Effector memory CD8-positive, alpha-beta T cell (primary cell): ENCODE measurements around the gene PATL2.
"Not testable (repeated sequence)": the region's sequence is repeated elsewhere in the genome, so short reads cannot be mapped to it uniquely, and the experiment has no call there.

Experiments used
- ATAC-seq: fragments of 150-1000 bp; cut with Tn5 transposase; replicated peaks from 2 replicates; pipeline ENCODE4 v1.10.0; 2021; ENCODE audit warnings: mild to moderate bottlenecking, moderate library complexity
- DNase-seq, 3 experiments: peaks; one replicate each; pipeline ENCODE4 v3.0.0; 2021
- H3K27ac Mint-ChIP-seq, 2 donors: one replicate each; pipeline ENCODE4 v1.8.0; 2022; ENCODE audit warnings: mild to moderate bottlenecking in 2 of 2, mixed read lengths in 2 of 2, moderate library complexity in 2 of 2
- H3K27me3 Mint-ChIP-seq, 2 donors: one replicate each; pipeline ENCODE4 v1.8.0; 2022; ENCODE audit warnings: mixed read lengths in 2 of 2
- H3K36me3 Mint-ChIP-seq: one replicate; pipeline ENCODE4 v1.8.0; 2022; ENCODE audit warnings: mild to moderate bottlenecking, moderate library complexity, mixed read lengths; ENCODE audit not compliant: insufficient read depth
- H3K4me1 Mint-ChIP-seq, 2 donors: one replicate each; pipeline ENCODE4 v1.8.0; 2022; ENCODE audit warnings: low read depth in 2 of 2, mixed read lengths in 2 of 2
- H3K4me3 Mint-ChIP-seq, 2 donors: one replicate each; pipeline ENCODE4 v1.8.0; 2022; ENCODE audit warnings: mild to moderate bottlenecking in 2 of 2, mixed read lengths in 2 of 2, moderate library complexity in 2 of 2
- H3K9me3 Mint-ChIP-seq, 2 donors: one replicate each; pipeline ENCODE4 v1.8.0; 2022; ENCODE audit warnings: mixed read lengths in 2 of 2

PATL2 gene

DNA sequence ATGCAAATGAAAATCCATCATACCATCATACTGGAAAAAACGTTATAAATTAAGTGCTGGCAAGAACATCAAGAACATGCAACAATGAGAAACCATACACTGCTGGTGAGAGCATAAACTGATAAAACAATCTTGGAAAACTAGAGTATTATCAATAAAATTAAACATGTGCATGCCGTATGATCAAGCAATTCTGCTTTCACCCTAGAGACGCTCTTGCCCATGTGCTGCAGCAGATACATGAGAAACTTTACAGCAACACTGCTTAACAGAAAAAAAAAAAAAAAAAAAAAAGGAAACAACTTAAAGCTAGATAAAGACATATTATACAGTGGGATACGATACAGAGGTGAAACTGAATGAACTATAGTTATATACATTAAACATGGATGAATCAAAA is 69.5 kb downstream of the PATL2 start:
- Mint-ChIP-seq H3K36me3 (peaks cover 57% of the 10 kb centered on the region), H3K27ac (peak overlapping the region; percentile 76 to 83), H3K4me1 (peaks cover 25 to 50% of the 10 kb centered on the region in 2 donors), H3K27me3 (no peaks in the 10 kb centered on the region), H3K9me3 (peaks cover 2 to 8% of the 10 kb centered on the region in 2 donors), H3K4me3 (no peak overlapping the region)
- ATAC-seq: no peak
- no peak for DNase-seq

GRCh38 chr15:44636976-44637375 is 74.1 kb downstream of the PATL2 start:
- Mint-ChIP-seq H3K36me3 (peaks cover 78% of the 10 kb centered on the region), H3K9me3 (no peaks in the 10 kb centered on the region), H3K4me1 (peaks cover 0 to 11% of the 10 kb centered on the region in 2 donors), H3K27me3 (no peaks in the 10 kb centered on the region), H3K4me3 (no peak overlapping the region), H3K27ac (no peak overlapping the region)
- DNase-seq (no peak), ATAC-seq (no peak)

DNA sequence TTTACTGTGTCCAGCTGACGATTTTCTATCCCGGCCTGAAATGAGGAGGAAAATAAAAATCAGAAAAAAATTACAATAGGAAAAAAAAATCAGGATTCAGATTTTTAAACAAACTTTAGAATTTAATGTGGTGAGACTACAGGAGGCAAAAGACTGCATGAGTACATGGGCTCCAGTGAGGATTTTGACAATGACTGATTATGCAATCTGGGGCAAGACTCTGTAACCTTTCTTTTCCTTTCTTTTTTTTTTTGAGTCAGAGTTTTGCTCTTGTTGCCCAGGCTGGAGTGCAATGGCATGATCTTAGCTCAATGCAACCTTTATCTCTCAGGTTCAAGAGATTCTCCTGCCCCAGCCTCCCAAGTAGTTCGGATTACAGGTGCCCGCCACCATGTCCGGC is 77.5 kb downstream of the PATL2 start:
- H3K4me3 Mint-ChIP-seq: no peak overlapping the region
- no peak for DNase-seq

DNA sequence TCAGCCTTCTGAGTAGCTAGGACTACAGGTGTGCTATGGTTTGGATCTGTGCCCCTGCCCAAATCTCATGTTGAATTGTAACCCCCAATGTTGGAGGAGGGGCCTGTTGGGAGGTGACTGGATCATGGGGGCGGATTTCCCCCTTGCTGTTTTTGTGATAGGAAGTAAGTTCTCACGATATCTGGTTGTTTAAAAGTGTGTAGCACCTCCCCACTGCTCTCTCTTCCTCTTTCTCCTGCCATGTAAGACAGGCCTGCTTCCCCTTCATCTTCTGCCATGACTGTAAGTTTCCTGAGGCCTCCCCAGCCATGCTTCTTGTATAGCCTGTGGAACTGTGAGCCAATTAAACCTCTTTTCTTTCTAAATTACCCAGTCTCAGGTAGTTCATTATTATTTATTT is 85.8 kb downstream of the PATL2 start:
- H3K27ac Mint-ChIP-seq: peak overlapping the region in 1 of 2 donors; percentile 56
- H3K9me3 Mint-ChIP-seq, DNase-seq, H3K4me1 Mint-ChIP-seq, ATAC-seq, H3K27me3 Mint-ChIP-seq, H3K4me3 Mint-ChIP-seq: not testable (repeated sequence)
- peaks cover 84% of the 10 kb centered on the region for H3K36me3 Mint-ChIP-seq

More for the DNA sequence above, 77.5 kb downstream of the PATL2 start:
- Mint-ChIP-seq H3K36me3 (peaks cover 87% of the 10 kb centered on the region), H3K27me3 (no peaks in the 10 kb centered on the region), H3K9me3 (no peaks in the 10 kb centered on the region), H3K4me1 (peaks cover 0 to 8% of the 10 kb centered on the region in 2 donors), H3K27ac (peak overlapping the region; percentile 75 to 85)
- ATAC-seq: no peak

- no peak for DNase-seq
- no peak for ATAC-seq
- Mint-ChIP-seq H3K27me3 (no peaks in the 10 kb centered on the region), H3K27ac (peak overlapping the region in 1 of 2 donors; percentile 66), H3K9me3 (no peaks in the 10 kb centered on the region), H3K4me3 (no peak overlapping the region), H3K36me3 (peaks cover 84% of the 10 kb centered on the region), H3K4me1 (peaks cover 3 to 4% of the 10 kb centered on the region in 2 donors)
Measured at GRCh38 chr15:44623178-44623577, 87.9 kb downstream of the PATL2 start.

DNA sequence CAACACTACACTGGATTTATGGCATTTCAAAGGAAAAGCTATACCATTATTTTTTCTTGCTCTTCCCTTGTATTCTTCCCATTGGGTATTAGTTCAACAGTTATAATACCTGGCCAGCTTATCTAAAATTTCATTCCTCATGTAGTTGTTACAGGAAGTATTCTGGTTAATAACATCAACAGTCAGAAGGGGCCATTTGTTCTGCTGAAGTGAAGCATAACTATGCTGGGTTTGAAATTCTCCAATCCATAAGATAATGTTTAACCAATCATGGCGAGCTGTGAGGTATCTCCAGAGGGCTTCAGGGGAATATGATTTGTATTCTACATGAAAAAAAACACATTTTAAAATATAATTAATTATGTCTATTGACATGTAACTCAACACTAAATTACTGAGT is 91.0 kb downstream of the PATL2 start:
- Mint-ChIP-seq H3K36me3 (peaks cover 71% of the 10 kb centered on the region), H3K4me1 (peaks cover 0 to under 1% of the 10 kb centered on the region in 2 donors), H3K27ac (peak overlapping the region in 1 of 2 donors; percentile 32), H3K4me3 (no peak overlapping the region), H3K9me3 (no peaks in the 10 kb centered on the region), H3K27me3 (no peaks in the 10 kb centered on the region)
- DNase-seq (no peak), ATAC-seq (no peak)

DNA sequence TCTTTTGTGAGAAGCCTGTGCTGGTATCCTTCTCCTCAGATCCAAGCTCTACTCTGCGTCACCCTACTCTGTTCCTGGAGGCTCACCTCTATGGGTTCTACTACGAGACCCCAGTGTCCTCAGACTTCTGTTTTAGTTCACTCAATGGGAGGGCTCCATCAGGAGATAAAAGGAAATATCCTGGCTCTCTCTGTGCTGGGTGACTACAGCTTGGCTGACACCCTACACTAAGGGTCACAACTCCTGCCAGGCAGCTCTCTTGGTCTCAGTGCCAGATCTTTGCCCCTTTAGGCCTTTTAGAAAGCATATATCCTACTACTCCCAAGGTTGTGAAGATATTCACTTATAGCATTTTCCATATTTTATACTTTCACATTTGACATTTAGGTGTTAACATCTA is 94.1 kb downstream of the PATL2 start:
- no peaks in the 10 kb centered on the region for H3K9me3 Mint-ChIP-seq
- peaks cover 71% of the 10 kb centered on the region for H3K36me3 Mint-ChIP-seq
- ATAC-seq (no peak), DNase-seq (no peak)
- H3K27me3 Mint-ChIP-seq: no peaks in the 10 kb centered on the region
- no peaks in the 10 kb centered on the region for H3K4me1 Mint-ChIP-seq
- H3K4me3 Mint-ChIP-seq: no peak overlapping the region
- peak overlapping the region in 1 of 2 donors; percentile 61 for H3K27ac Mint-ChIP-seq
